Calu3 (cell line): ENCODE data around the gene TMEM179B. TPM values are rescaled to one million over a fixed set of nuclear protein-coding genes. Genes with fewer than 3 reads are reported as not detected.

Source experiments
- BruUV-seq: library from RNA; stranded (reverse); fragments of 400-500 nt; replicated peaks from 2 replicates; lab custom pipeline; 2021; lab: Mats Ljungman, UMichigan
- CTCF ChIA-PET: fragments of 300-600 bp; sonication (Branson Sonifier 250); formaldehyde crosslinking; loops from one replicate; lab custom pipeline; 2022; ENCODE audit warnings: antibody characterized with exemption; lab: Charles Lee
- DNase-seq: peaks from one replicate; pipeline ENCODE4 v3.0.0; 2022
- H3K27ac Mint-ChIP-seq: one replicate; pipeline ENCODE4 v1.8.0; 2022; ENCODE audit warnings: mixed read lengths; ENCODE audit not compliant: unreplicated experiment
- H3K27me3 Mint-ChIP-seq: one replicate; pipeline ENCODE4 v1.8.0; 2022; ENCODE audit warnings: mixed read lengths; ENCODE audit not compliant: unreplicated experiment
- H3K36me3 Mint-ChIP-seq: one replicate; pipeline ENCODE4 v1.8.0; 2022; ENCODE audit warnings: mild to moderate bottlenecking, moderate library complexity, mixed read lengths; ENCODE audit not compliant: insufficient read depth, unreplicated experiment
- H3K4me1 Mint-ChIP-seq: one replicate; pipeline ENCODE4 v1.8.0; 2022; ENCODE audit warnings: mild to moderate bottlenecking, low read depth, mixed read lengths; ENCODE audit not compliant: unreplicated experiment
- H3K4me3 Mint-ChIP-seq: one replicate; pipeline ENCODE4 v1.8.0; 2022; ENCODE audit warnings: mild to moderate bottlenecking, low read depth, moderate library complexity, mixed read lengths; ENCODE audit not compliant: unreplicated experiment
- H3K9me3 Mint-ChIP-seq: one replicate; pipeline ENCODE4 v1.8.0; 2022; ENCODE audit warnings: low read depth, mixed read lengths; ENCODE audit not compliant: unreplicated experiment
- CTCF ChIP-seq: fragments of 200-600 bp; IDR thresholded peaks from one replicate; pipeline ENCODE4 v1.8.0; 2022; ENCODE audit warnings: antibody characterized with exemption; ENCODE audit not compliant: unreplicated experiment
- intact Hi-C: fragments of 100-400 bp; cut with micrococcal nuclease; formaldehyde crosslinking; loops from one replicate; pipeline ENCODE4 v1.10.0; 2022; ENCODE audit not compliant: unreplicated experiment
- total RNA-seq: library from RNA; stranded (reverse); gene quantifications from 2 replicates; pipeline ENCODE4 v1.2.3, GENCODE V29; 2022

The TMEM179B gene
- total RNA-seq, 1 experiment from 2014 or later, result 65.6 TPM

GRCh38 chr11:62752994-62753735, 34.0 kb upstream of the TMEM179B start:
- Mint-ChIP-seq H3K4me1 (no peaks in the 10 kb centered on the region), H3K4me3 (peak overlapping the region; percentile 92), H3K36me3 (peaks cover 18% of the 10 kb centered on the region), H3K27ac (peak overlapping the region; percentile 93), H3K27me3 (no peaks in the 10 kb centered on the region), H3K9me3 (no peaks in the 10 kb centered on the region)
- BruUV-seq, result TSS peak; percentile 79
- CTCF ChIA-PET, result interaction anchor here (0.5 to 1.5 kb wide), 10 partner anchors 9 to 162 kb away, joined by 3 to 16 read pairs (median 3); partner anchors contain the start of genes HNRNPUL2, LBHD1, TAF6L and TMEM179B
- intact Hi-C loops, result no loop called here
- DNase-seq, result no peak
- no peak for TF ChIP-seq CTCF

GRCh38 chr11:62753736-62754603, 33.2 kb upstream of the TMEM179B start, which contains the start of gene ZBTB3:
Gene ZBTB3, minus strand, starts transcription at chr11:62754160. Its CDS starts 496 bp downstream, at chr11:62753664.
- peak; percentile 96 for DNase-seq
- intact Hi-C loops, result no loop called here
- no peaks in the 10 kb centered on the region for H3K27me3 Mint-ChIP-seq
- CTCF ChIA-PET, result interaction anchor here (0.5 to 1.5 kb wide), 14 partner anchors 12 to 890 kb away, joined by 3 to 16 read pairs (median 3); partner anchors contain the start of genes HNRNPUL2, LBHD1, TAF6L and TMEM179B
- H3K27ac Mint-ChIP-seq, result peak within 1 kb of the TSS; percentile 93
- H3K4me1 Mint-ChIP-seq, result no peaks in the 10 kb centered on the region
- TF ChIP-seq CTCF, result no peak
- no TSS peak for BruUV-seq
- H3K9me3 Mint-ChIP-seq, result no peaks in the 10 kb centered on the region
- H3K36me3 Mint-ChIP-seq, result peaks cover 18% of the 10 kb centered on the region
- peak within 1 kb of the TSS; percentile 92 for H3K4me3 Mint-ChIP-seq

- no peak for DNase-seq
- Mint-ChIP-seq H3K27me3 (no peaks in the 10 kb centered on the region), H3K36me3 (peaks cover 12% of the 10 kb centered on the region), H3K4me3 (peak overlapping the region; percentile 16), H3K9me3 (no peaks in the 10 kb centered on the region), H3K4me1 (no peaks in the 10 kb centered on the region), H3K27ac (no peak overlapping the region)
- BruUV-seq, result no TSS peak
- intact Hi-C loops, result no loop called here
- TF ChIP-seq CTCF, result no peak
- CTCF ChIA-PET, result interaction anchor here (0.6 kb wide), 1 partner anchor 879 kb away, joined by 7 read pairs; no protein-coding TSS in a partner anchor
Observed at GRCh38 chr11:62755086-62755615, 32.1 kb upstream of the TMEM179B start.
